Measurements from ENCODE around the gene SLC37A1.

The SLC37A1 gene

GRCh38 chr21:42552407-42553336 lies 39.0 kb downstream of the SLC37A1 start:
- no peak overlapping the region for H3K27ac ChIP-seq (ENCODE audit: low read length)
- H4K20me1 ChIP-seq (ENCODE audit: insufficient read depth, low read length): no peaks in the 10 kb centered on the region
- H3K36me3 ChIP-seq (ENCODE audit: insufficient read depth, low read length): 0 out of 2 replicates have a peak, but pooled peaks cover 3% of the 10 kb centered on the region
- DNase-seq: no peak
- H3K4me1 ChIP-seq (ENCODE audit: insufficient read depth, low read length): no peaks in the 10 kb centered on the region
- H2AFZ ChIP-seq (ENCODE audit: low read depth, low read length): no peak overlapping the region
- no peak for ATAC-seq (ENCODE audit: insufficient read depth, low read depth)
- no peaks in the 10 kb centered on the region for H3K9me3 ChIP-seq (ENCODE audit: insufficient read depth, low read length, severe bottlenecking)
- TF ChIP-seq EZH2 (IDR thresholded peaks at IDR 0.05; ENCODE audit: borderline replicate concordance, low read depth, low read length, severe bottlenecking): no peak
- no peak for TF ChIP-seq CTCF (IDR thresholded peaks at IDR 0.05; ENCODE audit: borderline replicate concordance, extremely low read depth, low read length, poor library complexity, severe bottlenecking)
- no peak overlapping the region for H3K4me2 ChIP-seq (ENCODE audit: insufficient read depth, low read length)
- no peak overlapping the region for H3K4me3 ChIP-seq (ENCODE audit: low read depth in 1 of 2, low read length in 2 of 2)
- no peaks in the 10 kb centered on the region for H3K79me2 ChIP-seq (ENCODE audit: insufficient read depth, low read length)
- no peak overlapping the region for H3K9ac ChIP-seq (ENCODE audit: low read depth, low read length)
- no peaks in the 10 kb centered on the region for H3K27me3 ChIP-seq (ENCODE audit: insufficient read depth, low read length, poor library complexity)

GRCh38 chr21:42553435-42553834 lies 39.8 kb downstream of the SLC37A1 start:
- H3K27ac ChIP-seq (ENCODE audit: low read length): no peak overlapping the region
- no peaks in the 10 kb centered on the region for H3K9me3 ChIP-seq (ENCODE audit: insufficient read depth, low read length, severe bottlenecking)
- no peak overlapping the region for H3K9ac ChIP-seq (ENCODE audit: low read depth, low read length)
- no peaks in the 10 kb centered on the region for H3K4me1 ChIP-seq (ENCODE audit: insufficient read depth, low read length)
- TF ChIP-seq EZH2 (IDR thresholded peaks at IDR 0.05; ENCODE audit: borderline replicate concordance, low read depth, low read length, severe bottlenecking): no peak
- TF ChIP-seq CTCF (IDR thresholded peaks at IDR 0.05; ENCODE audit: borderline replicate concordance, extremely low read depth, low read length, poor library complexity, severe bottlenecking): no peak
- 0 out of 2 replicates have a peak, but pooled peaks cover 3% of the 10 kb centered on the region for H3K36me3 ChIP-seq (ENCODE audit: insufficient read depth, low read length)
- no peaks in the 10 kb centered on the region for H4K20me1 ChIP-seq (ENCODE audit: insufficient read depth, low read length)
- H2AFZ ChIP-seq (ENCODE audit: low read depth, low read length): no peak overlapping the region
- H3K4me2 ChIP-seq (ENCODE audit: insufficient read depth, low read length): no peak overlapping the region
- H3K4me3 ChIP-seq (ENCODE audit: low read depth in 1 of 2, low read length in 2 of 2): no peak overlapping the region
- no peak for ATAC-seq (ENCODE audit: insufficient read depth, low read depth)
- no peaks in the 10 kb centered on the region for H3K79me2 ChIP-seq (ENCODE audit: insufficient read depth, low read length)
- DNase-seq: no peak
- H3K27me3 ChIP-seq (ENCODE audit: insufficient read depth, low read length, poor library complexity): no peaks in the 10 kb centered on the region

GRCh38 chr21:42554251-42554961 lies 40.8 kb downstream of the SLC37A1 start:
- Histone ChIP-seq H3K27ac (ENCODE audit: low read length) (no peak overlapping the region), H4K20me1 (ENCODE audit: insufficient read depth, low read length) (no peaks in the 10 kb centered on the region), H3K27me3 (ENCODE audit: insufficient read depth, low read length, poor library complexity) (no peaks in the 10 kb centered on the region), H3K4me2 (ENCODE audit: insufficient read depth, low read length) (no peak overlapping the region), H3K4me3 (ENCODE audit: low read depth in 1 of 2, low read length in 2 of 2) (no peak overlapping the region), H2AFZ (ENCODE audit: low read depth, low read length) (no peak overlapping the region), H3K4me1 (ENCODE audit: insufficient read depth, low read length) (no peaks in the 10 kb centered on the region), H3K79me2 (ENCODE audit: insufficient read depth, low read length) (no peaks in the 10 kb centered on the region), H3K36me3 (ENCODE audit: insufficient read depth, low read length) (0 out of 2 replicates have a peak, but pooled peaks cover 3% of the 10 kb centered on the region), H3K9me3 (ENCODE audit: insufficient read depth, low read length, severe bottlenecking) (no peaks in the 10 kb centered on the region), H3K9ac (ENCODE audit: low read depth, low read length) (no peak overlapping the region)
- TF ChIP-seq CTCF (IDR thresholded peaks at IDR 0.05; ENCODE audit: borderline replicate concordance, extremely low read depth, low read length, poor library complexity, severe bottlenecking) (no peak), EZH2 (IDR thresholded peaks at IDR 0.05; ENCODE audit: borderline replicate concordance, low read depth, low read length, severe bottlenecking) (no peak)
- ATAC-seq (ENCODE audit: insufficient read depth, low read depth): no peak
- no peak for DNase-seq
